ENCODE data around the gene BPIFB1.
A peak's percentile ranks its signal among the peaks of the same experiment; 100 is the strongest.

DNA sequence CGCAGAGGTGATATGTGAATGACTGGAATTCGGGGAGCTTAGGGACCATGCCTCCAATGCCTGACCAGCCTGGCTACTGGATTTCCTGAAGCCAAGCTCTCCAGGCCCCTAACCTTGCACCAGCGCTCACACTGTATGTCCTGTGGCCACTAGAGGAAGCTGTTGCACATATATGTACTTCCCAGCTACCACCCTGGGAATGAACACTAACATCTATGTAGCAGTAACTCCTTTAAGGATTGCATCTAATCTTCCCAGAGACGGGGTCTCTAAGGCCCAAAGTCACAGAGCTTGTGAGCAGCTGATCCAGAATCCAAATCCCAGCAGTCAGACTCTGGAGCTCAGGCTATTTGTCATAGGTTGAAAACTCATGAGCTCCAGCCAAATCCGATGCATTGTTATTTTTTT is 20.4 kb upstream of the BPIFB1 start:
- TF ChIP-seq, protein P1, sequence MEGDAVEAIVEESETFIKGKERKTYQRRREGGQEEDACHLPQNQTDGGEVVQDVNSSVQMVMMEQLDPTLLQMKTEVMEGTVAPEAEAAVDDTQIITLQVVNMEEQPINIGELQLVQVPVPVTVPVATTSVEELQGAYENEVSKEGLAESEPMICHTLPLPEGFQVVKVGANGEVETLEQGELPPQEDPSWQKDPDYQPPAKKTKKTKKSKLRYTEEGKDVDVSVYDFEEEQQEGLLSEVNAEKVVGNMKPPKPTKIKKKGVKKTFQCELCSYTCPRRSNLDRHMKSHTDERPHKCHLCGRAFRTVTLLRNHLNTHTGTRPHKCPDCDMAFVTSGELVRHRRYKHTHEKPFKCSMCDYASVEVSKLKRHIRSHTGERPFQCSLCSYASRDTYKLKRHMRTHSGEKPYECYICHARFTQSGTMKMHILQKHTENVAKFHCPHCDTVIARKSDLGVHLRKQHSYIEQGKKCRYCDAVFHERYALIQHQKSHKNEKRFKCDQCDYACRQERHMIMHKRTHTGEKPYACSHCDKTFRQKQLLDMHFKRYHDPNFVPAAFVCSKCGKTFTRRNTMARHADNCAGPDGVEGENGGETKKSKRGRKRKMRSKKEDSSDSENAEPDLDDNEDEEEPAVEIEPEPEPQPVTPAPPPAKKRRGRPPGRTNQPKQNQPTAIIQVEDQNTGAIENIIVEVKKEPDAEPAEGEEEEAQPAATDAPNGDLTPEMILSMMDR (IDR thresholded peaks at IDR 0.05; ENCODE audit: control extremely low read depth in 1 of 3, insufficient read depth in 1 of 3, low read depth in 1 of 3, low read length in 3 of 3) = peak; percentile 67 to 87 (median 86)
- no peak for TF ChIP-seq TAF1 (IDR thresholded peaks at IDR 0.05; ENCODE audit: low read depth, low read length)
- no peak for TF ChIP-seq HDAC2 (IDR thresholded peaks at IDR 0.05; ENCODE audit: borderline replicate concordance in 1 of 2, low read depth in 2 of 2, low read length in 2 of 2)
- TF ChIP-seq RNF2 (IDR thresholded peaks at IDR 0.05; ENCODE audit: borderline replicate concordance, low read depth, low read length, missing control alignments, poor library complexity, severe bottlenecking) = no peak
- no peak for TF ChIP-seq GTF2F1 (IDR thresholded peaks at IDR 0.05; ENCODE audit: borderline replicate concordance, low read depth, low read length)
- TF ChIP-seq EZH2 (IDR thresholded peaks at IDR 0.05; ENCODE audit: low read depth, low read length, severe bottlenecking) = no peak
- no peak for TF ChIP-seq NANOG (IDR thresholded peaks at IDR 0.05; ENCODE audit: insufficient read depth, low read depth, low read length, poor library complexity, severe bottlenecking)
- no peak for TF ChIP-seq NRF1 (IDR thresholded peaks at IDR 0.05; ENCODE audit: low read depth, low read length)
- no peak for TF ChIP-seq HDAC6 (IDR thresholded peaks at IDR 0.05; ENCODE audit: low read depth, low read length)
- no peak for TF ChIP-seq POLR2AphosphoS5 (IDR thresholded peaks at IDR 0.05; ENCODE audit: low read depth, low read length)
- TF ChIP-seq YY1 (IDR thresholded peaks at IDR 0.05; ENCODE audit: low read depth, low read length) = peak; percentile 34; the same call in 1 of the 2 replicates

All from H1 (cell line).